Measurements from ENCODE around the gene RAMACL. TPM values are rescaled to one million over a fixed set of nuclear protein-coding genes. Genes with fewer than 3 reads are reported as not detected.
"Not testable (repeated sequence)": the region's sequence is repeated elsewhere in the genome, so short reads cannot be mapped to it uniquely, and the experiment has no call there.

Gene RAMACL
- polyA plus RNA-seq (2013) = 0.41 TPM

DNA sequence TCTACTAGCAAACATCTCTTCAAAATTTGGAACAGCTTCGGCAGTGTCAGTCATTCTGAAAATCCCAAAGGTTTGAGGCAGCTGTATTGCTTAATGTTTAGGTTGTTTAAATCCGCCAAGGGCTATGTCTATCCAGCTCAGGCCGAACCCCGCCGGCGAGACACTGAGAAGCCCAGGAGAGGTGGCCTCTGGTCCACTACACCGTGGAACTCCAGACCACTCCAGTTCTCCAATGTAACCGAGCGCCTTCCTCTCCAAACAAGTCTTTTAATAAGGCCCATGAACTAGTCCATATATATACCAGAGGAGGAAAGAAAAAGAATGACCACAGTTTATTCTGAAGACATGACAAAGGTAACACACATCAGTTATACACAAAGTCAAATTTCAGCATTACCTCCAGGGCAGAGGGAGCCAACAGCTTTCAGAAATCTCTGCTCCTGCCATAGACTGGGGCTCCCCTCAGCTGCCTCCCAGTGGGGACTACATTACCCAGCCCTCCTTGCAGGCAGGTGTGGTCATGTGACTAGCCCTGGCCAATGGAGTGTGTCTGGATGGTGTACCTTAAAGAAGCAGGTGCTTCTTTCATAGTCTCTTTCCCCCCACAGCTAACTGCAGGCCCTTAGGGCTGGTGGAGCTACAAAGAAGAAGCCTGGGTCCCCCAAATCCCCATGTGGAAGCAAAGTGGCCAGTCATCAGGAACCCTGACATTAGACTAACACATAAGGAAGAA lies at the start of gene RAMACL:
Gene RAMACL, minus strand, starts transcription at position 255 of the 733 bp plus-strand sequence. Its CDS starts 201 bp downstream, at position 54.
- no peak within 1 kb of the TSS for H3K4me3 ChIP-seq (ENCODE audit: control insufficient read depth in 1 of 7, extremely low read depth in 1 of 7, insufficient read depth in 4 of 7, low read depth in 2 of 7, low read length in 6 of 7)
- POLR2A ChIA-PET = no interaction called here
- peak in 1 of 3 donors; percentile 47 for DNase-seq
- H3K36me3 ChIP-seq (ENCODE audit: control insufficient read depth in 4 of 4, insufficient read depth in 4 of 4, low read length in 3 of 4) = no peaks in the 10 kb centered on the region
- CTCF ChIA-PET = interaction anchor here (1.1 kb wide), 1 partner anchor 151 kb away, joined by 3 read pairs; no protein-coding TSS in a partner anchor
- no peaks in the 10 kb centered on the region for H3K9me3 ChIP-seq (ENCODE audit: control extremely low read depth in 1 of 5, control insufficient read depth in 4 of 5, insufficient read depth in 2 of 5, low read depth in 1 of 5, low read length in 4 of 5)
- H3K27ac ChIP-seq (ENCODE audit: insufficient read depth in 1 of 2, low read depth in 1 of 2, low read length in 2 of 2, poor library complexity in 1 of 2, severe bottlenecking in 2 of 2) = no peak within 1 kb of the TSS
- H3K27me3 ChIP-seq (replicated peaks in 2 of 5; ENCODE audit: control insufficient read depth in 4 of 5, insufficient read depth in 5 of 5, low read length in 4 of 5) = no peaks in the 10 kb centered on the region
- WGBS (ENCODE audit: insufficient coverage) = 100% methylated on average over 1 of the region's 9 CpGs
- peaks cover 13 to 53% (median 47%) of the 10 kb centered on the region in 4 experiments for H3K4me1 ChIP-seq (ENCODE audit: control extremely low read depth in 1 of 4, control insufficient read depth in 4 of 4, insufficient read depth in 4 of 4, low read length in 3 of 4)

DNA sequence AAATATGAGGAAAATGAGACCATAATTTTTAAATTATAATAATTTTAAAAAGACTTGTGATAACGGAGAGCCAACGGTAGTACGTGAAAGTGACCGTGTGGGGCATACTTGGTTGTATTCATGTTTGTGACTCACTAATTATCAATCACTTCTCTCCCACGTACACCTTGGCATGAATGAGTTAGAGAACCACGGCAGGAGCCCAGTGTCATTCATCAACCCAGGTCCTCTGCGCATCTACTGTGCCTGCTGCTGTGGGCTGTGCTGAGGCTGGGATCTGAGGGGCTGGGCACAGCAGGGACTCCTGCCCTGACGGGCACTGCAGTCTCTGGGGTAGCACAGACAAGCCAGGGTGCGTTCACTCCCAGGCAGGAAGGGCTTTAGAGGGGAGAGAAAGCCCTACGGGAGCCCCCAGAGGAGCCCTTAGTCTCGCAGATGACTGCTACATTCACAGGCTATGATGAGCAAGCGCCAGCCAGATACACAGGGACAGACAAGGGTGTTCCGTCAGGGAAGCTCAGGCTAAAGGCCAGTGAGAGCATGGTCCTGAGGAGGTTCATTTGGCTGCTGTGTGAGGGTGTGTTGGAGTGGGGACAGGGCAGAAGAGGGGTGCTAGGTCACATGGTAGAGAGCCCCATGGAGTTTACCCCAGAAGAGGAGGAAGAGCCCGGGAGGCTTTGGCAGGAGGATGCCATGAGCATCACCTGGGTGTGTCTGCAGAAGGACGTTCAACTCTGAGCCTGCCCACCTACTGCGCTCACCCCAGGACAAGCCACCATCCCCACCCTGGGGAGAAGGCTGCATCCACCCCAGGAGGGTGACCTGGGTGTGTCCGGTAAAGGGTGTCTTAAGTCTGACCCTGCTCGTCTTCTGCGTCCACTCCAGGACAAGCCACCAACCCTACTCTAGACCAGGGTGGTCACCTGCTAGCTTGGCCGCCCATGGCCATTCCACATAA lies 48.8 kb upstream of the RAMACL start:
- no peak for DNase-seq
- H3K27me3 ChIP-seq (replicated peaks in 2 of 5; ENCODE audit: control insufficient read depth in 4 of 5, insufficient read depth in 5 of 5, low read length in 4 of 5) = peaks cover 0 to 9% (median 2%) of the 10 kb centered on the region in 5 experiments
- WGBS (ENCODE audit: insufficient coverage) = 94% methylated on average over 13 of the region's 20 CpGs
- H3K4me1 ChIP-seq (ENCODE audit: control extremely low read depth in 1 of 4, control insufficient read depth in 4 of 4, insufficient read depth in 4 of 4, low read length in 3 of 4) = peaks cover 0 to 8% (median 7%) of the 10 kb centered on the region in 4 experiments
- no peak overlapping the region for H3K27ac ChIP-seq (ENCODE audit: insufficient read depth in 1 of 2, low read depth in 1 of 2, low read length in 2 of 2, poor library complexity in 1 of 2, severe bottlenecking in 2 of 2)
- ChIA-PET POLR2A (no interaction called here), CTCF (no interaction called here)
- H3K36me3 ChIP-seq (ENCODE audit: control insufficient read depth in 4 of 4, insufficient read depth in 4 of 4, low read length in 3 of 4) = no peaks in the 10 kb centered on the region
- no peaks in the 10 kb centered on the region for H3K9me3 ChIP-seq (ENCODE audit: control extremely low read depth in 1 of 5, control insufficient read depth in 4 of 5, insufficient read depth in 2 of 5, low read depth in 1 of 5, low read length in 4 of 5)
- no peak overlapping the region for H3K4me3 ChIP-seq (ENCODE audit: control insufficient read depth in 1 of 7, extremely low read depth in 1 of 7, insufficient read depth in 4 of 7, low read depth in 2 of 7, low read length in 6 of 7)

DNA sequence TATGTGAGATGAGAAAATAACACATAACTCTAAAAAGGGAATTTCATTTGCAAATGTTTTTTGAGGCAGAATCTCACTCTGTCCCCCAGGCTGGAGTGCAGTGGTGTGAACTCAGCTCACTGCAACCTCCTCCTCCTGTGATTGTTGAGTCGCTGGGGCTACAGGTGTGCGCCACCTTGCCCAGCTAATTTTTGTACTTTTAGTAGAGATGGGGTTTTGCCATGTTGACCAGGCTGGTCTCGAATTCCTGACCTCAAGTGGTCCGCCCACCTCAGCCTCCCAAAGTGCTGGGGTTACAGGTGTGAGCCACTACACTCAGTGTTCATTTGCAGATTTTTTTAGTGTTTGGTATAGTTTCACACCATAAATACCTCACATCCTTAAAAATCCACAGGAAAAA lies 48.1 kb upstream of the RAMACL start:
- H3K4me1 ChIP-seq (ENCODE audit: control extremely low read depth in 1 of 4, control insufficient read depth in 4 of 4, insufficient read depth in 4 of 4, low read length in 3 of 4); DNase-seq; H3K4me3 ChIP-seq (ENCODE audit: control insufficient read depth in 1 of 7, extremely low read depth in 1 of 7, insufficient read depth in 4 of 7, low read depth in 2 of 7, low read length in 6 of 7); CTCF ChIA-PET; H3K36me3 ChIP-seq (ENCODE audit: control insufficient read depth in 4 of 4, insufficient read depth in 4 of 4, low read length in 3 of 4); H3K27ac ChIP-seq (ENCODE audit: insufficient read depth in 1 of 2, low read depth in 1 of 2, low read length in 2 of 2, poor library complexity in 1 of 2, severe bottlenecking in 2 of 2); H3K9me3 ChIP-seq (ENCODE audit: control extremely low read depth in 1 of 5, control insufficient read depth in 4 of 5, insufficient read depth in 2 of 5, low read depth in 1 of 5, low read length in 4 of 5); POLR2A ChIA-PET: not testable (repeated sequence)
- peaks cover 0 to 10% (median 2%) of the 10 kb centered on the region in 5 experiments for H3K27me3 ChIP-seq (replicated peaks in 2 of 5; ENCODE audit: control insufficient read depth in 4 of 5, insufficient read depth in 5 of 5, low read length in 4 of 5)
- WGBS (ENCODE audit: insufficient coverage) = no CpG with 5 or more reads among the region's 4 CpGs

DNA sequence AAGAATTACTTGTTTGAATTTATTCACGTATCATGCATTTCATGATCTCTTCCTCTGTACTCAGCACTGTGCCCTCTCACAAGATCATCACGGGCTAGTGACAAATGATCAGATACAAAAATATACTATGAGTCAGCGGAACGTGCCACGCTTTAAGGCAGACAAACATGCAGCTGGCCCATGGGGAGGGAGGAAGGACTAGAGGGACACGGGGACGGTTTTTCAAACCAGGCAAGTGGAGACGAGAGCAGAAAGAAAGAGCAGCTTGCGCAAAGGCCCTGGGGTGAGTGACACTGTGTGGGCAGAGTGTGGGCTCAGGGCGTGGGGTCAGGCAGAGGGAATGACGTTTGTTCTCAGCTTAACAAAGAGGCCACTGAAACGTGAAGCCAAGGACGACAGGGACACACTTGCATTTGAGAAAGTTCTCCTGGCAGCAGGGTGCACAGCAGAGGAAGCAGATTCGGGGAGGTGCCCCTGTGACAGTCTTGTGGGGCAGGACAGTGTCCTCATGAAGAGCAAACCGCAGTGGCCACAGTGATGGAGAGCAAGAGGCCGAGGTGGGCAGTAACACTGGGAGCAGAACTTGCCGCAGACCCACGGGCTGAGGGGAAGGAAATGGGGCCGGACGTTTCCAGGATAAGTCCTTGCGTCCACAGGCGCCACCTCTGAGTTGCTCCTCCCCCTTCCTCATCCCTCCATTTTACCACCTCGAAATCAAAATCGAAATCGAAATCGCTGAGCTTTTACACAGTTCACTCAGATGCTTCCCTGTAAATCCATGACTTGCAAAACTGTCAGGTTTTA lies 47.5 kb upstream of the RAMACL start:
- no peak overlapping the region for H3K4me3 ChIP-seq (ENCODE audit: control insufficient read depth in 1 of 7, extremely low read depth in 1 of 7, insufficient read depth in 4 of 7, low read depth in 2 of 7, low read length in 6 of 7)
- H3K36me3 ChIP-seq (ENCODE audit: control insufficient read depth in 4 of 4, insufficient read depth in 4 of 4, low read length in 3 of 4) = no peaks in the 10 kb centered on the region
- POLR2A ChIA-PET = no interaction called here
- H3K4me1 ChIP-seq (ENCODE audit: control extremely low read depth in 1 of 4, control insufficient read depth in 4 of 4, insufficient read depth in 4 of 4, low read length in 3 of 4) = peaks cover 0 to 3% (median 2%) of the 10 kb centered on the region in 4 experiments
- H3K9me3 ChIP-seq (ENCODE audit: control extremely low read depth in 1 of 5, control insufficient read depth in 4 of 5, insufficient read depth in 2 of 5, low read depth in 1 of 5, low read length in 4 of 5) = no peaks in the 10 kb centered on the region
- DNase-seq = peak; percentile 5 to 81 (median 70)
- H3K27me3 ChIP-seq (replicated peaks in 2 of 5; ENCODE audit: control insufficient read depth in 4 of 5, insufficient read depth in 5 of 5, low read length in 4 of 5) = peaks cover 0 to 12% (median 2%) of the 10 kb centered on the region in 5 experiments
- CTCF ChIA-PET = no interaction called here
- 80% methylated on average over 11 of the region's 26 CpGs for WGBS (ENCODE audit: insufficient coverage)
- H3K27ac ChIP-seq (ENCODE audit: insufficient read depth in 1 of 2, low read depth in 1 of 2, low read length in 2 of 2, poor library complexity in 1 of 2, severe bottlenecking in 2 of 2) = no peak overlapping the region

DNA sequence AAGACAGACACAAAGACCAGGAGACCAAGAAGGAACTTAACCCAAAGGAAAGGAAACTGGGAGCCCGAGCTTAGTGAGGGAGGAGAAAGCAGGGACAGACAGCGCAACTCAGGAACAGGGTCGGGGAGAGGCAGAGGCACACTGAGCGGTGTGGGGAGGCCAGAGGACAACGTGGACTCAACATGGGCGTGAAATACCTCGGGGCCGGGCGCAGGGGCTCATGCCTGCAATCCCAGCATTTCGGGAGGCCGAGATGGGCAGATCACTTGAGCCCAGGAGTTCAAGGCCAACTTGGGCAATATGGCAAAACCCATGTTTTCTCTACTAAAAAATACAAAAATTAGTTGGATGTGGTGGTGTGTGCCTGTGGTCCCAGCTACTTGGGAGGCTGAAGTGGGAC lies 46.3 kb upstream of the RAMACL start:
- Histone ChIP-seq H3K4me1 (ENCODE audit: control extremely low read depth in 1 of 4, control insufficient read depth in 4 of 4, insufficient read depth in 4 of 4, low read length in 3 of 4) (peaks cover 7 to 15% (median 13%) of the 10 kb centered on the region in 4 experiments), H3K27ac (ENCODE audit: insufficient read depth in 1 of 2, low read depth in 1 of 2, low read length in 2 of 2, poor library complexity in 1 of 2, severe bottlenecking in 2 of 2) (no peak overlapping the region), H3K27me3 (replicated peaks in 2 of 5; ENCODE audit: control insufficient read depth in 4 of 5, insufficient read depth in 5 of 5, low read length in 4 of 5) (peaks cover 0 to 14% (median 2%) of the 10 kb centered on the region in 5 experiments), H3K9me3 (ENCODE audit: control extremely low read depth in 1 of 5, control insufficient read depth in 4 of 5, insufficient read depth in 2 of 5, low read depth in 1 of 5, low read length in 4 of 5) (no peaks in the 10 kb centered on the region), H3K36me3 (ENCODE audit: control insufficient read depth in 4 of 4, insufficient read depth in 4 of 4, low read length in 3 of 4) (no peaks in the 10 kb centered on the region), H3K4me3 (ENCODE audit: control insufficient read depth in 1 of 7, extremely low read depth in 1 of 7, insufficient read depth in 4 of 7, low read depth in 2 of 7, low read length in 6 of 7) (no peak overlapping the region)
- no peak for DNase-seq
- POLR2A ChIA-PET = no interaction called here
- CTCF ChIA-PET = no interaction called here
- WGBS (ENCODE audit: insufficient coverage) = 96% methylated on average over 11 of the region's 11 CpGs

DNA sequence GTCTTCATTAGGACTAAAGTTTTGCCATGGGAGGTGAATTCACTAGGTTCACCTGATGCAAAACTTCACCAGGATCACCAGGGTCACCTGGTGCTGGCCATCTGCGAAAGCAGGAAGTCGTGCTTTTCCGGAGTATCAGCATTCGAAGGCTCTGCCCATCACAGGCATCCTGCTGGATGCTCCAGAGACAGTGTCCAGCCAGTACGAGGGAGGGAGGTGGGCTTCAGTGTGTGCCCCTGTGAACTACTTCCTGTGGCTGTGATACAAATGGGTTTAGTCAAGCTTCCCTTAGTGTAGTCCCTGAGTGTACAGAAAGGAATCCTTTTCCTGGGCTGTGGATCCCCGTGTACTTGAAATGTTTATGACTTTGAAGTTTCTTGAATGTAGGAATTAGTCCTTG lies 44.0 kb upstream of the RAMACL start:
- ChIA-PET POLR2A (no interaction called here), CTCF (interaction anchor here (1.5 kb wide), 1 partner anchor 10 kb away, joined by 5 read pairs; no protein-coding TSS in a partner anchor)
- H3K27ac ChIP-seq (ENCODE audit: insufficient read depth in 1 of 2, low read depth in 1 of 2, low read length in 2 of 2, poor library complexity in 1 of 2, severe bottlenecking in 2 of 2) = no peak overlapping the region
- WGBS (ENCODE audit: insufficient coverage) = 90% methylated on average over 5 of the region's 6 CpGs
- no peak overlapping the region for H3K4me3 ChIP-seq (ENCODE audit: control insufficient read depth in 1 of 7, extremely low read depth in 1 of 7, insufficient read depth in 4 of 7, low read depth in 2 of 7, low read length in 6 of 7)
- H3K36me3 ChIP-seq (ENCODE audit: control insufficient read depth in 4 of 4, insufficient read depth in 4 of 4, low read length in 3 of 4) = no peaks in the 10 kb centered on the region
- H3K4me1 ChIP-seq (ENCODE audit: control extremely low read depth in 1 of 4, control insufficient read depth in 4 of 4, insufficient read depth in 4 of 4, low read length in 3 of 4) = peaks cover 10 to 29% (median 25%) of the 10 kb centered on the region in 4 experiments
- no peak for DNase-seq
- no peaks in the 10 kb centered on the region for H3K9me3 ChIP-seq (ENCODE audit: control extremely low read depth in 1 of 5, control insufficient read depth in 4 of 5, insufficient read depth in 2 of 5, low read depth in 1 of 5, low read length in 4 of 5)
- H3K27me3 ChIP-seq (replicated peaks in 2 of 5; ENCODE audit: control insufficient read depth in 4 of 5, insufficient read depth in 5 of 5, low read length in 4 of 5) = peaks cover 0 to 23% (median 8%) of the 10 kb centered on the region in 5 experiments

Measured in common myeloid progenitor, CD34-positive (primary cell).